K562 (cell line): ENCODE data around the gene TBL2. TPM values are rescaled to one million over a fixed set of nuclear protein-coding genes. Genes with fewer than 3 reads are reported as not detected.
A peak's percentile ranks its signal among the peaks of the same experiment; 100 is the strongest.

ENCODE experiments used
- ARNT ChIP-seq, 2 experiments: fragments of 450-650 bp; IDR thresholded peaks; 2 replicates each; pipeline ENCODE4 v1.6.1; 2016; ENCODE audit warnings: mild to moderate bottlenecking in 1 of 2
- ATF7 ChIP-seq: fragments of 450-650 bp; IDR thresholded peaks from 2 replicates; pipeline ENCODE4 v1.7.1; 2014; ENCODE audit warnings: mild to moderate bottlenecking, moderate library complexity
- CBX2 ChIP-seq: fragments of 200-600 bp; sonication (generic); IDR thresholded peaks from one replicate; pipeline ENCODE4 v1.6.1; 2012; ENCODE audit warnings: mild to moderate bottlenecking, low read length, inconsistent platforms; ENCODE audit not compliant: insufficient read depth, poor library complexity, severe bottlenecking
- GABPA ChIP-seq: fragments of 200-800 bp; sonication (Bioruptor generic); conservative IDR thresholded peaks from 2 replicates; pipeline ENCODE4 v1.6.1; 2016; ENCODE audit warnings: low read depth, missing genetic modification characterization, missing compliant biosample characterization
- LEF1 ChIP-seq: fragments of 450-650 bp; IDR thresholded peaks from 2 replicates; pipeline ENCODE4 v1.6.1; 2016; ENCODE audit warnings: mild to moderate bottlenecking
- MCM7 ChIP-seq, 2 experiments: fragments of 450-650 bp; IDR thresholded peaks; 2 replicates each; pipeline ENCODE4 v1.6.1; 2016 to 2018
- NFIC ChIP-seq: fragments of 450-650 bp; IDR thresholded peaks from 2 replicates; pipeline ENCODE4 v1.6.1; 2017; ENCODE audit warnings: mild to moderate bottlenecking, inconsistent platforms
- NRF1 ChIP-seq, 2 experiments: fragments of 450-650 bp; IDR thresholded peaks in 1 of 2; conservative IDR thresholded peaks in 1 of 2; 2 replicates each; pipeline ENCODE4 v1.6.1; 2014; ENCODE audit warnings: mild to moderate bottlenecking in 2 of 2
- SIN3A ChIP-seq, 2 experiments: fragments of 150-350 bp in 1 of 2; IDR thresholded peaks; 2 replicates each; pipeline ENCODE4 v1.6.1; 2011 to 2016; ENCODE audit warnings: borderline replicate concordance in 2 of 2, low read depth in 2 of 2, low read length in 2 of 2, mild to moderate bottlenecking in 2 of 2, moderate library complexity in 2 of 2; ENCODE audit not compliant: control insufficient read depth in 1 of 2
- SMAD4 ChIP-seq: fragments of 250-450 bp; sonication (Bioruptor Pico); conservative IDR thresholded peaks from 2 replicates; pipeline ENCODE4 v1.8.0; 2021; ENCODE audit warnings: inconsistent platforms, mild to moderate bottlenecking, moderate library complexity
- SRSF9 ChIP-seq: fragments of 200-400 bp; formaldehyde crosslinking; IDR thresholded peaks from 2 replicates; pipeline ENCODE4 v1.6.1; 2017; ENCODE audit warnings: low read depth, low read length, borderline replicate concordance
- ZNF75A ChIP-seq: fragments of 450-650 bp; formaldehyde crosslinking; IDR thresholded peaks from 2 replicates; pipeline ENCODE4 v1.4.0; 2020; ENCODE audit warnings: mild to moderate bottlenecking
- ZNF766 ChIP-seq: fragments of 200-800 bp; sonication (Bioruptor generic); conservative IDR thresholded peaks from 2 replicates; pipeline ENCODE4 v1.6.1; 2016; ENCODE audit warnings: missing genetic modification characterization, missing compliant biosample characterization
- polyA plus RNA-seq, 8 experiments: library from polyadenylated mRNA; depleted of rRNA in 4 of 8; stranded (reverse) in 5 of 8; unstranded in 3 of 8; fragments of >200 nt; fragmentation: Nextera tagmentation in 2 of 8; fragmentation: Illumina TruSeq in 1 of 8; extraction: Ambion mirVana in 2 of 8; extraction: Trizol in 1 of 8; gene quantifications; 2 replicates each; pipeline versions ENCODE4 v1.2.1 to v1.2.3, GENCODE V29; 2011 to 2014; ENCODE audit warnings: inconsistent platforms in 1 of 8, missing spikeins in 1 of 8
- total RNA-seq, 7 experiments: library from RNA; depleted of rRNA in 6 of 7; stranded (reverse); fragments of >200 nt in 6 of 7; fragmentation: Illumina TruSeq in 2 of 7; extraction: Trizol in 2 of 7; gene quantifications; 2 replicates each; pipeline versions ENCODE4 v1.2.1 to v1.2.3, GENCODE V29; 2011 to 2021; ENCODE audit warnings: low replicate concordance in 1 of 7
- TF ChIP-seq, protein P1 (sequence below): sonication (generic); formaldehyde crosslinking; IDR thresholded peaks from 2 replicates; pipeline ENCODE4 v1.8.0; 2023; ENCODE audit warnings: missing genetic modification reagents, mild to moderate bottlenecking, borderline replicate concordance
- TF ChIP-seq, protein P2 (sequence below), 2 experiments: fragments of 150-350 bp in 1 of 2; IDR thresholded peaks; 2 replicates each; pipeline ENCODE4 v1.6.1; 2012 to 2016; ENCODE audit warnings: low read depth in 2 of 2, low read length in 2 of 2, mild to moderate bottlenecking in 1 of 2, moderate library complexity in 1 of 2
- TF ChIP-seq, protein P3 (sequence below): fragments of 250-450 bp; sonication (Bioruptor Pico); IDR thresholded peaks from 2 replicates; pipeline ENCODE4 v1.5.0; 2021

TBL2 gene
- total and polyA plus RNA-seq, 9 of the 15 experiments (the other 6 are each of a cell fraction or from before 2014, with no cell fraction given) = 2.5 to 123 (median 49.2) TPM

DNA sequence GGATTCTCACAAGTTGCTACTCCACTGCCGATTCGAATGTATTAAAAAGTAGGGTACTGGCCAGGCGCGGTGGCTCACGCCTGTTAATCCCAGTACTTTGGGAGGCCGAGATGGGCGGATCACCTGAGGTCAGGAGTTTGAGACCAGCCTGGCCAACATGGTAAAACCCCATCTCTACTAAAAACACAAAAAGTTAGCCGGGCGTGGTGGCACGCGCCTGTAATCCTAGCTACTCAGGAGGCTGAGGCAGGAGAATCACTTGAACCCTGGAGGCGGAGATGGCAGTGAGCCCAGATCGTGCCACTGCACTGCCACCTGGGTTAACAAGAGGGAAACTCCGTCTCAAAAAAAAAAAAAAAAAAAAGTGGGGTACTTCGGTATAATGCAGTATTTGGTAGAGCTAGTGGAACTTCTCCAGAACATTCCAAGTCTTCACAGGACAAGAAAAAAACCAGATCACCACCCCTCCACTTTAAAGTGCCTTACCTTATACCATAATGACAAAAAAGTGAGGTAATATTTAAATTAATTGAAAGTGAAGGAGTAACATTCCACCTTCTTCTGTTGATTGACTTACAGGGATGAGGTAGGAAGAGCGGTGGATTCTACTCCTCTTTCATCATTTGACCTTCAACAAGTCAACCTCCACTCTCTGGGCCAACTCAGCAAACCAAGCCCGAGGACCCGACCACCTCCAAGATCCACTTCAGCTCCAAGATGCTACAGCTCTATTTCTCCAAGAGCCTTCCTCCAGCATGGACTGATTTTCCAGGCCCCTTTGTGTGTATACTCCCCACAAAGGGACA is 58.3 kb downstream of the TBL2 start (continued):
- TF ChIP-seq, protein P1, sequence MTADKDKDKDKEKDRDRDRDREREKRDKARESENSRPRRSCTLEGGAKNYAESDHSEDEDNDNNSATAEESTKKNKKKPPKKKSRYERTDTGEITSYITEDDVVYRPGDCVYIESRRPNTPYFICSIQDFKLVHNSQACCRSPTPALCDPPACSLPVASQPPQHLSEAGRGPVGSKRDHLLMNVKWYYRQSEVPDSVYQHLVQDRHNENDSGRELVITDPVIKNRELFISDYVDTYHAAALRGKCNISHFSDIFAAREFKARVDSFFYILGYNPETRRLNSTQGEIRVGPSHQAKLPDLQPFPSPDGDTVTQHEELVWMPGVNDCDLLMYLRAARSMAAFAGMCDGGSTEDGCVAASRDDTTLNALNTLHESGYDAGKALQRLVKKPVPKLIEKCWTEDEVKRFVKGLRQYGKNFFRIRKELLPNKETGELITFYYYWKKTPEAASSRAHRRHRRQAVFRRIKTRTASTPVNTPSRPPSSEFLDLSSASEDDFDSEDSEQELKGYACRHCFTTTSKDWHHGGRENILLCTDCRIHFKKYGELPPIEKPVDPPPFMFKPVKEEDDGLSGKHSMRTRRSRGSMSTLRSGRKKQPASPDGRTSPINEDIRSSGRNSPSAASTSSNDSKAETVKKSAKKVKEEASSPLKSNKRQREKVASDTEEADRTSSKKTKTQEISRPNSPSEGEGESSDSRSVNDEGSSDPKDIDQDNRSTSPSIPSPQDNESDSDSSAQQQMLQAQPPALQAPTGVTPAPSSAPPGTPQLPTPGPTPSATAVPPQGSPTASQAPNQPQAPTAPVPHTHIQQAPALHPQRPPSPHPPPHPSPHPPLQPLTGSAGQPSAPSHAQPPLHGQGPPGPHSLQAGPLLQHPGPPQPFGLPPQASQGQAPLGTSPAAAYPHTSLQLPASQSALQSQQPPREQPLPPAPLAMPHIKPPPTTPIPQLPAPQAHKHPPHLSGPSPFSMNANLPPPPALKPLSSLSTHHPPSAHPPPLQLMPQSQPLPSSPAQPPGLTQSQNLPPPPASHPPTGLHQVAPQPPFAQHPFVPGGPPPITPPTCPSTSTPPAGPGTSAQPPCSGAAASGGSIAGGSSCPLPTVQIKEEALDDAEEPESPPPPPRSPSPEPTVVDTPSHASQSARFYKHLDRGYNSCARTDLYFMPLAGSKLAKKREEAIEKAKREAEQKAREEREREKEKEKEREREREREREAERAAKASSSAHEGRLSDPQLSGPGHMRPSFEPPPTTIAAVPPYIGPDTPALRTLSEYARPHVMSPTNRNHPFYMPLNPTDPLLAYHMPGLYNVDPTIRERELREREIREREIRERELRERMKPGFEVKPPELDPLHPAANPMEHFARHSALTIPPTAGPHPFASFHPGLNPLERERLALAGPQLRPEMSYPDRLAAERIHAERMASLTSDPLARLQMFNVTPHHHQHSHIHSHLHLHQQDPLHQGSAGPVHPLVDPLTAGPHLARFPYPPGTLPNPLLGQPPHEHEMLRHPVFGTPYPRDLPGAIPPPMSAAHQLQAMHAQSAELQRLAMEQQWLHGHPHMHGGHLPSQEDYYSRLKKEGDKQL (CRISPR knock-in tag) = no peak
- TF ChIP-seq GABPA (no peak), SMAD4 (CRISPR knock-in tag) (0 out of 2 replicates have a peak, but pooled peaks have one; percentile 32), ZNF766 (CRISPR knock-in tag) (0 out of 2 replicates have a peak, but pooled peaks have one; percentile 8), MCM7 (IDR thresholded peaks at IDR 0.05) (no peak), SRSF9 (no peak), CBX2 (no peak), LEF1 (no peak), ARNT (IDR thresholded peaks at IDR 0.05) (no peak), NFIC (peak; percentile 52), NRF1 (conservative IDR thresholded peaks at IDR 0.05 in 1 of 2, IDR thresholded peaks at IDR 0.05 in 1 of 2) (no peak), ZNF75A (no peak), ATF7 (0 out of 2 replicates have a peak, but pooled peaks have one; percentile 31), SIN3A (IDR thresholded peaks at IDR 0.05; ENCODE audit: borderline replicate concordance in 2 of 2, control insufficient read depth in 1 of 2, low read depth in 2 of 2, low read length in 2 of 2) (0 out of 4 replicates have a peak, but pooled peaks have one; percentile 7 to 23)
- TF ChIP-seq, protein P2, sequence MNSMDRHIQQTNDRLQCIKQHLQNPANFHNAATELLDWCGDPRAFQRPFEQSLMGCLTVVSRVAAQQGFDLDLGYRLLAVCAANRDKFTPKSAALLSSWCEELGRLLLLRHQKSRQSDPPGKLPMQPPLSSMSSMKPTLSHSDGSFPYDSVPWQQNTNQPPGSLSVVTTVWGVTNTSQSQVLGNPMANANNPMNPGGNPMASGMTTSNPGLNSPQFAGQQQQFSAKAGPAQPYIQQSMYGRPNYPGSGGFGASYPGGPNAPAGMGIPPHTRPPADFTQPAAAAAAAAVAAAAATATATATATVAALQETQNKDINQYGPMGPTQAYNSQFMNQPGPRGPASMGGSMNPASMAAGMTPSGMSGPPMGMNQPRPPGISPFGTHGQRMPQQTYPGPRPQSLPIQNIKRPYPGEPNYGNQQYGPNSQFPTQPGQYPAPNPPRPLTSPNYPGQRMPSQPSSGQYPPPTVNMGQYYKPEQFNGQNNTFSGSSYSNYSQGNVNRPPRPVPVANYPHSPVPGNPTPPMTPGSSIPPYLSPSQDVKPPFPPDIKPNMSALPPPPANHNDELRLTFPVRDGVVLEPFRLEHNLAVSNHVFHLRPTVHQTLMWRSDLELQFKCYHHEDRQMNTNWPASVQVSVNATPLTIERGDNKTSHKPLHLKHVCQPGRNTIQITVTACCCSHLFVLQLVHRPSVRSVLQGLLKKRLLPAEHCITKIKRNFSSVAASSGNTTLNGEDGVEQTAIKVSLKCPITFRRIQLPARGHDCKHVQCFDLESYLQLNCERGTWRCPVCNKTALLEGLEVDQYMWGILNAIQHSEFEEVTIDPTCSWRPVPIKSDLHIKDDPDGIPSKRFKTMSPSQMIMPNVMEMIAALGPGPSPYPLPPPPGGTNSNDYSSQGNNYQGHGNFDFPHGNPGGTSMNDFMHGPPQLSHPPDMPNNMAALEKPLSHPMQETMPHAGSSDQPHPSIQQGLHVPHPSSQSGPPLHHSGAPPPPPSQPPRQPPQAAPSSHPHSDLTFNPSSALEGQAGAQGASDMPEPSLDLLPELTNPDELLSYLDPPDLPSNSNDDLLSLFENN (IDR thresholded peaks at IDR 0.05; ENCODE audit: low read depth in 2 of 2, low read length in 2 of 2) = no peak
- TF ChIP-seq, protein P3, sequence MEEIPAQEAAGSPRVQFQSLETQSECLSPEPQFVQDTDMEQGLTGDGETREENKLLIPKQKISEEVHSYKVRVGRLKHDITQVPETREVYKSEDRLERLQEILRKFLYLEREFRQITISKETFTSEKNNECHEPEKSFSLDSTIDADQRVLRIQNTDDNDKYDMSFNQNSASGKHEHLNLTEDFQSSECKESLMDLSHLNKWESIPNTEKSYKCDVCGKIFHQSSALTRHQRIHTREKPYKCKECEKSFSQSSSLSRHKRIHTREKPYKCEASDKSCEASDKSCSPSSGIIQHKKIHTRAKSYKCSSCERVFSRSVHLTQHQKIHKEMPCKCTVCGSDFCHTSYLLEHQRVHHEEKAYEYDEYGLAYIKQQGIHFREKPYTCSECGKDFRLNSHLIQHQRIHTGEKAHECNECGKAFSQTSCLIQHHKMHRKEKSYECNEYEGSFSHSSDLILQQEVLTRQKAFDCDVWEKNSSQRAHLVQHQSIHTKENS (CRISPR knock-in tag) = no peak
